ENCODE data around the gene PCK2. TPM values are rescaled to one million over a fixed set of nuclear protein-coding genes. Genes with fewer than 3 reads are reported as not detected.
"Not testable (repeated sequence)": the region's sequence is repeated elsewhere in the genome, so short reads cannot be mapped to it uniquely, and the experiment has no call there.

The PCK2 gene
- total RNA-seq, 6 experiments from 2014 or later: 19.9 to 27.6 (median 24.0) TPM

- Mint-ChIP-seq H3K27me3 (ENCODE audit: insufficient read depth) (no peaks in the 10 kb centered on the region), H3K4me3 (no peak overlapping the region), H3K27ac (no peak overlapping the region), H3K36me3 (ENCODE audit: low read depth) (peaks cover 22% of the 10 kb centered on the region), H3K9me3 (no peaks in the 10 kb centered on the region), H3K4me1 (ENCODE audit: low read depth) (peaks cover 8% of the 10 kb centered on the region)
- no peak for DNase-seq
- no peak for TF ChIP-seq CTCF (IDR thresholded peaks at IDR 0.05)
Observed at GRCh38 chr14:24100982-24101494, 6.9 kb downstream of the PCK2 start.

- TF ChIP-seq CTCF (IDR thresholded peaks at IDR 0.05): no peak
- DNase-seq: no peak
- Mint-ChIP-seq H3K4me1 (ENCODE audit: low read depth) (peaks cover 16% of the 10 kb centered on the region), H3K4me3 (no peak overlapping the region), H3K27me3 (ENCODE audit: insufficient read depth) (no peaks in the 10 kb centered on the region), H3K27ac (no peak overlapping the region), H3K9me3 (no peaks in the 10 kb centered on the region), H3K36me3 (ENCODE audit: low read depth) (peaks cover 22% of the 10 kb centered on the region)
Observed at GRCh38 chr14:24102357-24103048, 8.4 kb downstream of the PCK2 start.

- Mint-ChIP-seq H3K27ac (no peak overlapping the region), H3K4me3 (no peak overlapping the region), H3K9me3 (no peaks in the 10 kb centered on the region)
Observed at GRCh38 chr14:24103451-24103850, 9.3 kb downstream of the PCK2 start.

GRCh38 chr14:24105609-24106239, 11.6 kb downstream of the PCK2 start:
- H3K27me3 Mint-ChIP-seq (ENCODE audit: insufficient read depth); DNase-seq; H3K4me3 Mint-ChIP-seq; H3K9me3 Mint-ChIP-seq; H3K27ac Mint-ChIP-seq: not testable (repeated sequence)
- peaks cover 22% of the 10 kb centered on the region for H3K36me3 Mint-ChIP-seq (ENCODE audit: low read depth)
- H3K4me1 Mint-ChIP-seq (ENCODE audit: low read depth): peaks cover 33% of the 10 kb centered on the region

More at GRCh38 chr14:24103451-24103850, 9.3 kb downstream of the PCK2 start:
- TF ChIP-seq CTCF (IDR thresholded peaks at IDR 0.05): no peak
- Mint-ChIP-seq H3K36me3 (ENCODE audit: low read depth) (peaks cover 22% of the 10 kb centered on the region), H3K4me1 (ENCODE audit: low read depth) (peaks cover 26% of the 10 kb centered on the region), H3K27me3 (ENCODE audit: insufficient read depth) (no peaks in the 10 kb centered on the region)
- no peak for DNase-seq

GRCh38 chr14:24106672-24107271, 12.7 kb downstream of the PCK2 start:
- DNase-seq: no peak
- no peaks in the 10 kb centered on the region for H3K9me3 Mint-ChIP-seq
- peaks cover 22% of the 10 kb centered on the region for H3K36me3 Mint-ChIP-seq (ENCODE audit: low read depth)
- TF ChIP-seq CTCF (IDR thresholded peaks at IDR 0.05): no peak
- H3K4me3 Mint-ChIP-seq: no peak overlapping the region
- no peaks in the 10 kb centered on the region for H3K27me3 Mint-ChIP-seq (ENCODE audit: insufficient read depth)
- no peak overlapping the region for H3K27ac Mint-ChIP-seq
- H3K4me1 Mint-ChIP-seq (ENCODE audit: low read depth): peaks cover 33% of the 10 kb centered on the region
